BLaER1 treated with 17β-estradiol and CSF1 and Interleukin-3, amounts not matched to agents 10 nM and 100 nM (cell line): ENCODE measurements around the gene ADARB2.
A peak's percentile ranks its signal among the peaks of the same experiment; 100 is the strongest.

Experiments used
- H3K27ac ChIP-seq, 11 experiments: shearing (Covaris generic); formaldehyde crosslinking; 2 replicates each; pipeline ENCODE4 v1.8.1; 2022
- H3K27me3 ChIP-seq, 11 experiments: shearing (Covaris generic); formaldehyde crosslinking; 2 replicates each; pipeline ENCODE4 v1.8.1; 2022
- H3K36me3 ChIP-seq, 11 experiments: shearing (Covaris generic); formaldehyde crosslinking; 2 replicates each; pipeline ENCODE4 v1.8.1; 2022
- H3K4me1 ChIP-seq, 10 experiments: shearing (Covaris generic); formaldehyde crosslinking; 2 replicates each; pipeline ENCODE4 v1.8.1; 2022
- H3K4me2 ChIP-seq, 11 experiments: shearing (Covaris generic); formaldehyde crosslinking; 2 replicates each; pipeline ENCODE4 v1.8.1; 2022
- H3K4me3 ChIP-seq, 10 experiments: shearing (Covaris generic); formaldehyde crosslinking; 2 replicates each; pipeline ENCODE4 v1.8.1; 2022
- H3K9ac ChIP-seq, 11 experiments: shearing (Covaris generic); formaldehyde crosslinking; 2 replicates each; pipeline ENCODE4 v1.8.1; 2022
- H3K9me3 ChIP-seq, 11 experiments: shearing (Covaris generic); formaldehyde crosslinking; replicated peaks in 1 of 11; 2 replicates each; pipeline ENCODE4 v1.8.1; 2022
- H4K20me1 ChIP-seq, 11 experiments: shearing (Covaris generic); formaldehyde crosslinking; 2 replicates each; pipeline ENCODE4 v1.8.1; 2022
- Cebpa-rat ChIP-seq, 11 experiments: shearing (Covaris generic); IDR thresholded peaks; 2 replicates each; pipeline ENCODE4 v1.8.1; 2022

Gene ADARB2

DNA sequence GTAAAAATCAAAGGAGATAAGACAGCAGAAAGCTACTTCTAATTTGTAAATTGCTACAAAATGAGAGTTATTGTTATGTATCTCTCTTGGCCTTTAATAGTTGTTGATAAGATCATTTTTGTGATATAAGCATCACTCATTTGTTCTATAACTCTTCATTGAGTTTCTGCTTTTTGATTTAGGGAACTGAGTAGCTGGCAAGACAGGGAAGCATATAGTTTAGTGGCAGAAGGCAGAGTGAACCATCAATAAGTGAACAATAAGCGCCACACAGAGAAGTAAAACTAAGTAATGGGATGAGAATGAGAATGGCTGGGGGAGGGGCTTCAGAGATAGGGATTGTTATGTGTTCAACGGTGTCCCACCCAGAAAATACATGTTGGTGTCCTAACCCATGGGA lies 245.4 kb downstream of the ADARB2 start:
- Histone ChIP-seq H3K4me3 (no peak overlapping the region), H3K4me1 (peaks cover 42 to 60% (median 58%) of the 10 kb centered on the region in 10 experiments), H3K4me2 (peak overlapping the region; percentile 14 to 93 (median 84); a peak in 21 of 22 replicates), H3K36me3 (no peaks in the 10 kb centered on the region), H3K27me3 (peaks cover 0 to 5% (median 0%) of the 10 kb centered on the region in 11 experiments; a peak in 1 of 22 replicates), H4K20me1 (no peaks in the 10 kb centered on the region), H3K9ac (peak overlapping the region in 8 of 11 experiments; percentile 44 to 84 (median 79); a peak in 15 of 22 replicates), H3K27ac (peak overlapping the region in 9 of 11 experiments; percentile 37 to 96 (median 93); a peak in 19 of 22 replicates), H3K9me3 (peaks cover 0 to 3% (median 0%) of the 10 kb centered on the region in 11 experiments; a peak in 1 of 22 replicates)
- TF ChIP-seq Cebpa-rat (IDR thresholded peaks at IDR 0.05), result no peak

DNA sequence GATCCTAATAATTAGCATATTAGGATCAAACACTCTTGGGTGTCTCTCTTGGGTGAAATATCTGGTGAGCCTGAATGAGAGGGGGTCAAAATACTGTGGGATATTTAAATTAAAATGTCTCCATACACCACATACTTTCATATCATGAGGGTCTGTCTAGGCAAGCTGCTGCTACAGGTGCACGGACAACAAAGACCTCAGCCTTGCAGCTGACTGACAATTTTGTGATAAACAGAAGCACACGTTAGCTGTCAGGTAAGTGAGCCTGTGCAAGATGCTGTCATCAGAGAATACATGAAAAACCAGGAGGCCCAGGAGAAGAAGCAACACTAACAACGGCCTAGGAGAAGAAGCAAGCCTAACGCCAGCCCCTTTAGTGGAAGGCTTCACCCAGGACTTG lies 247.5 kb downstream of the ADARB2 start:
- peak overlapping the region in 7 of 10 experiments; percentile 3 to 46 (median 28); a peak in 10 of 20 replicates for H3K4me3 ChIP-seq
- TF ChIP-seq Cebpa-rat (IDR thresholded peaks at IDR 0.05), result no peak
- H3K36me3 ChIP-seq, result no peaks in the 10 kb centered on the region
- H3K4me1 ChIP-seq, result peaks cover 42 to 80% (median 78%) of the 10 kb centered on the region in 10 experiments
- no peaks in the 10 kb centered on the region; a peak in 1 of 22 replicates for H3K9me3 ChIP-seq
- no peaks in the 10 kb centered on the region for H4K20me1 ChIP-seq
- peak overlapping the region; percentile 78 to 93 (median 85) for H3K4me2 ChIP-seq
- peak overlapping the region; percentile 7 to 84 (median 74); a peak in 18 of 22 replicates for H3K9ac ChIP-seq
- H3K27me3 ChIP-seq, result peaks cover 0 to 5% (median 0%) of the 10 kb centered on the region in 11 experiments; a peak in 1 of 22 replicates
- peak overlapping the region; percentile 55 to 96 (median 91); a peak in 20 of 22 replicates for H3K27ac ChIP-seq

DNA sequence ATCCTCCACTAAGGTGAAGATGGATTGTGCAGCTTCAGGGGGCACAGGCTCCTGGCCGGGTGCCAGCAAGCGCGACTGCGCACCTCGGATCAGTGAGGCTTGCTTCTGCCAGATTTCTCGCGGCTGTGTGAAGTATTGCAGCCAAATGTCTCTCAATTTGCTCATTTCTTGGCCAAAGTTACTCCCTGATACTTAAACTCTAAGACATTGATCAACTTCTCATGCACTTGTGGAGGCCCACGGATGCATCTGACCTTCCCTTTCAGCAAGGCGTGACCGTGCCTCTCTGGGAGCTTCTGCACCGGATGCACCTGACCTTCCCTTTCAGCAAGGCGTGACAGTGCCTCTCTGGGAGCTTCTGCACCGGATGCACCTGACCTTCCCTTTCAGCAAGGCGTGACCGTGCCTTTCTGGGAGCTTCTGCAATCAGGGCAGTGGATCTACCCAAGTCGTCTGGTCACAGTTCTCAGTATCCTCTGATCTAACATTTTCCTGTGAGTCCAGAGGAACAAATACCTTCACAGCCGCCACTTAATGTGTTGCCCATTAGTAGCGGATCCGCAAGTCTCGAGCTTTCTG lies 248.3 kb downstream of the ADARB2 start:
- H3K4me3 ChIP-seq, result peak overlapping the region in 9 of 10 experiments; percentile 3 to 46 (median 30); a peak in 13 of 20 replicates
- H4K20me1 ChIP-seq, result no peaks in the 10 kb centered on the region
- H3K9me3 ChIP-seq, result no peaks in the 10 kb centered on the region; a peak in 1 of 22 replicates
- peaks cover 0 to 5% (median 0%) of the 10 kb centered on the region in 11 experiments; a peak in 1 of 22 replicates for H3K27me3 ChIP-seq
- no peaks in the 10 kb centered on the region for H3K36me3 ChIP-seq
- H3K4me2 ChIP-seq, result peak overlapping the region; percentile 78 to 94 (median 86)
- peak overlapping the region; percentile 30 to 84 (median 77); a peak in 20 of 22 replicates for H3K9ac ChIP-seq
- peak overlapping the region; percentile 55 to 96 (median 91); a peak in 21 of 22 replicates for H3K27ac ChIP-seq
- H3K4me1 ChIP-seq, result peaks cover 42 to 88% (median 85%) of the 10 kb centered on the region in 10 experiments
- peak in 9 of 11 experiments; percentile 18 to 99 (median 89); a peak in 16 of 22 replicates for TF ChIP-seq Cebpa-rat (IDR thresholded peaks at IDR 0.05)

DNA sequence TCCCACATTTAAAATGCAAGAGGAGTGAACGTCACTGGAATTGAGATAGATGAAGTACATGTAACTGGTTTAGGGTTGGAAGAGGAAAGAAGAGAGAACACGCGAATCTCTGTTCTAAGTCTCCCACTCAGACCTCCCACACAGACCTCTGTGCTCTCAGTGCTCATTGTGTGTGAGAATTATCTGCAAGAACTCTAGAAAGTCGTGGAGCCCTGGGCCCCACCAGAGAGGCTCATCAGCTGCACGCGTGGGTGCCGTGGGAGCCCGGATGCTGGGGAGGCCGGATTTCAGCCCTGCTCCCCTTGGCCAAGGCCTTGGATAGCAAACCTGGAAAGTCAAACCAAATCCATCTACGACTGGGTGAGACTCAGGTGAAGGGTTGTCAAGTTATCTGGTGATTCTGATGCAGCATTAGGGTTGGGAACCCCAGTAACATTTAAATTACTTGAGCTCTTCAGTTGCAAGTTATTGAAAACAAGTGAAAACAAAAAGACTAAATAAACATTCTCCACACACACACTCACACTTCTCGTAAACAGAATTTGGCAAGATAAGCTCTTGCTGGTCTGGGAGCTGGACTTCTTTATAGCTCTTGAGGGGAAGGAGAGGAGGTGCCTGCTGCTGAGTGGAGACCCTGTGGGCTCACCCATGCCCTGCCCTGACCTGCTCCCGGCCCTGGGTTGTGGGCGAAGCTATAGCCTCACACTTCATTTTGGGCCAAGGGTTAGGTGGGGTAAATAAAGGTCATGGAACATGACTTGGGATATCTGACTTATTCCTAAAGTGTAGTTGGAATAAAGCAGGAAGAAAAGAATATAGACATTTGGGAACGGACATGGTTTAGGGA lies 250.3 kb downstream of the ADARB2 start:
- Histone ChIP-seq H3K36me3 (no peaks in the 10 kb centered on the region), H3K27ac (peak overlapping the region in 8 of 11 experiments; percentile 80 to 96 (median 94); a peak in 16 of 22 replicates), H3K9ac (peak overlapping the region in 5 of 11 experiments; percentile 5 to 82 (median 81); a peak in 8 of 22 replicates), H3K4me2 (peak overlapping the region in 9 of 11 experiments; percentile 13 to 94 (median 84); a peak in 18 of 22 replicates), H3K9me3 (peaks cover 0 to 4% (median 0%) of the 10 kb centered on the region in 11 experiments; a peak in 6 of 22 replicates), H3K4me1 (peaks cover 41 to 99% (median 96%) of the 10 kb centered on the region in 10 experiments), H3K4me3 (no peak overlapping the region), H3K27me3 (peaks cover 0 to 5% (median 0%) of the 10 kb centered on the region in 11 experiments; a peak in 1 of 22 replicates), H4K20me1 (no peaks in the 10 kb centered on the region)
- no peak for TF ChIP-seq Cebpa-rat (IDR thresholded peaks at IDR 0.05)

DNA sequence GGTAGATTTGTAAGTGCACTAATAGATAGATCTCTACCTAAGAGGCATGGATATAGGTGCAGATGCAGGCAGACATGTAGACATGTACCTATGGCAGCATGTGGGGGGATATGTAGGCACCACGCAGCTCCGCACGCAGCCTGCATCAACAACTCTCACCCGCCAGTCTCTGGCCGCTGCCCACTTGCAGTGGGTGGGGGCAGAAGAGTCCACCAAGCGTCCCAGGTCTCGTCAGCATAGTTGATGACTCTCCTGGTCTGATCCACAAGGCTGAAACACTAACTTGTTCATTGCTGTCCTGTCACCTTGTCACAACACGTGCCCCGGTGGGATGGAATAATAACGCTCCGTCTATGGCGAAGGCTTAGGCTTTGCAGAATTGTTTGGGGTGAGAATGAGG lies 252.0 kb downstream of the ADARB2 start:
- Histone ChIP-seq H3K9ac (no peak overlapping the region), H3K4me1 (peaks cover 28 to 85% (median 81%) of the 10 kb centered on the region in 10 experiments), H4K20me1 (no peaks in the 10 kb centered on the region), H3K9me3 (peaks cover 0 to 19% (median 5%) of the 10 kb centered on the region in 11 experiments; a peak in 13 of 22 replicates), H3K4me2 (peak overlapping the region in 8 of 11 experiments; percentile 20 to 94 (median 82); a peak in 14 of 22 replicates), H3K4me3 (no peak overlapping the region), H3K27ac (peak overlapping the region in 4 of 11 experiments; percentile 94 to 96 (median 95); a peak in 5 of 22 replicates), H3K27me3 (peaks cover 0 to 5% (median 0%) of the 10 kb centered on the region in 11 experiments; a peak in 1 of 22 replicates), H3K36me3 (no peaks in the 10 kb centered on the region)
- no peak for TF ChIP-seq Cebpa-rat (IDR thresholded peaks at IDR 0.05)

DNA sequence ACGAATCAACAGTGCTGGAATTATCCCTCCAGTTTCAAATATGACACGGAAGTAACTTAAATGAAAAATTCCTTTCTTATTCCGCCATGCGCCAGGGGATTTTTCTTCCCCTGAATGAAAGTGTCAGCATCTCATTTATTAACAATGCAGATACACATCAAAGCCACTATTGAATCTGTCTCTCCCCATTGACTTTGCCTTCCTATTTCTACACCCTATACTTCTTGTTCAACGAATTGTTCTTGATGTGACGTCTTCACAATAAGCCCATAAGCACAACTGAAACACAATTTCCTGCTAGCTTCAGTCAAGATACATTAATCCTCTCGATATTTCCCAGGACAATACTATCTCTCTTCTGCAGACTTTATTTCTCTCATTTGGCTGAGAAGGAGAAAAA lies 253.5 kb downstream of the ADARB2 start:
- Histone ChIP-seq H3K27ac (peak overlapping the region in 5 of 11 experiments; percentile 27 to 66 (median 59); a peak in 10 of 22 replicates), H3K4me2 (peak overlapping the region; percentile 22 to 78 (median 65); a peak in 21 of 22 replicates), H3K36me3 (peaks cover 0 to 8% (median 0%) of the 10 kb centered on the region in 11 experiments; a peak in 6 of 22 replicates), H3K9ac (peak overlapping the region in 2 of 11 experiments; percentile 47 to 48; a peak in 2 of 22 replicates), H3K9me3 (peaks cover 13 to 34% (median 20%) of the 10 kb centered on the region in 11 experiments), H3K4me3 (no peak overlapping the region), H3K27me3 (peaks cover 0 to 5% (median 0%) of the 10 kb centered on the region in 11 experiments; a peak in 1 of 22 replicates), H3K4me1 (peaks cover 15 to 71% (median 69%) of the 10 kb centered on the region in 10 experiments), H4K20me1 (no peaks in the 10 kb centered on the region)
- TF ChIP-seq Cebpa-rat (IDR thresholded peaks at IDR 0.05), result no peak

DNA sequence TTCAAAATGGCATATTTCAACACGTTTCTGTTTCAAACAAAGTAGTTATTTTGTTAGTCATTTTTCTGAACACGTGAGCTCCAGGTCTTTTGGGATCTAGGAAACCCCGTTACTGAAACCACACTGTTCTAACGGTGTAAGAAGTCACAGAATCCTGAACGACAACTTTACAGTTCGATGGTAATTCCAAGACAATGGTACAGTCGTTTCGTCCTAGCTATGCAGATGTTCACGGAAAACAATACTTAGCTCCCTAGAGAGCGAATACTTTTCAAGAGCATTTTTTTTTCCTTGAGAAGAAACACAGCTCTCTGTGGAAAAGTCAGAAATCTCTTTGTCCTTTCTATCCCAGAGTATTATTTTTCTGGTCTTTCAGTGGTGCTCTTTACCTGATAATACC lies 254.1 kb downstream of the ADARB2 start:
- Histone ChIP-seq H3K9me3 (peaks cover 19 to 40% (median 26%) of the 10 kb centered on the region in 11 experiments), H3K4me2 (peak overlapping the region; percentile 22 to 78 (median 65); a peak in 21 of 22 replicates), H3K4me1 (peaks cover 9 to 65% (median 63%) of the 10 kb centered on the region in 10 experiments), H3K27me3 (no peaks in the 10 kb centered on the region; a peak in 1 of 22 replicates), H3K36me3 (peaks cover 0 to 12% (median 0%) of the 10 kb centered on the region in 11 experiments; a peak in 7 of 22 replicates), H3K9ac (peak overlapping the region in 4 of 11 experiments; percentile 35 to 48 (median 42); a peak in 5 of 22 replicates), H3K4me3 (no peak overlapping the region), H4K20me1 (no peaks in the 10 kb centered on the region), H3K27ac (peak overlapping the region in 7 of 11 experiments; percentile 27 to 66 (median 55); a peak in 14 of 22 replicates)
- TF ChIP-seq Cebpa-rat (IDR thresholded peaks at IDR 0.05), result no peak

DNA sequence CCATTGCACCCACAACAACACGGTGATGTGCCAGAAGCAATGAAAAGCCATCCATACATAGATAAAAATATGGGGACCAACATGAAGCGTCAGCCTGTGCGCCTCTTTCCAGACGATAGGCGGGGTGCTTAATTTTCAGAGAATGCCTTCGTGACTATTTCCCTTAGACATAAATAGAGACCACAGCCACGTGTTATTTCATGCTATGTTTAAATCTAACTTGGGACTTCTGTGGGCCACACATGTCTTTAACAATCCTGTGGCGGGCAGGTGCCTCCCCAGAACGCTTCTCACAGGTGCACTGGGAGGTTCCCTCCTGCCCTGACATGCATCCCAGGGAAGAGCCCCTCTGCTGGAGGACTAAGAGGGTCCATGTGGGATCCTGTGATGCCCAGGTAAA lies 259.7 kb downstream of the ADARB2 start:
- no peak overlapping the region for H3K27ac ChIP-seq
- H3K27me3 ChIP-seq, result peaks cover 0 to 14% (median 0%) of the 10 kb centered on the region in 11 experiments; a peak in 5 of 22 replicates
- peaks cover 0 to 14% (median 0%) of the 10 kb centered on the region in 11 experiments; a peak in 7 of 22 replicates for H3K36me3 ChIP-seq
- no peaks in the 10 kb centered on the region; a peak in 1 of 22 replicates for H4K20me1 ChIP-seq
- no peak overlapping the region for H3K9ac ChIP-seq
- peaks cover 0 to 49% (median 35%) of the 10 kb centered on the region in 10 experiments; a peak in 15 of 20 replicates for H3K4me1 ChIP-seq
- no peak overlapping the region for H3K4me3 ChIP-seq
- peaks cover 29 to 55% (median 40%) of the 10 kb centered on the region in 11 experiments for H3K9me3 ChIP-seq
- no peak for TF ChIP-seq Cebpa-rat (IDR thresholded peaks at IDR 0.05)
- H3K4me2 ChIP-seq, result peak overlapping the region in 4 of 11 experiments; percentile 6 to 81 (median 71); a peak in 4 of 22 replicates
